H9 (cell line): ENCODE results near the gene PPP3CA. TPM values are rescaled to one million over a fixed set of nuclear protein-coding genes. Genes with fewer than 3 reads are reported as not detected.

Experiments used
- DNase-seq: peaks from one replicate; pipeline ENCODE4 v3.0.0-alpha.2; 2017
- H2AFZ ChIP-seq: one replicate; pipeline ENCODE4 v1.6.1; 2013; ENCODE audit warnings: mild to moderate bottlenecking, low read length, control low read depth, moderate library complexity
- H2AK5ac ChIP-seq: 2 replicates; pipeline ENCODE4 v1.6.1; 2013; ENCODE audit warnings: low read length, control low read depth, mixed read lengths; ENCODE audit not compliant: insufficient read length
- H2BK120ac ChIP-seq: one replicate; pipeline ENCODE4 v1.6.1; 2013; ENCODE audit warnings: low read depth, mild to moderate bottlenecking, low read length, control low read depth, inconsistent platforms; ENCODE audit not compliant: poor library complexity, severe bottlenecking
- H2BK12ac ChIP-seq: 2 replicates; pipeline ENCODE4 v1.6.1; 2013; ENCODE audit warnings: low read length, control low read depth, mixed read lengths, low read depth; ENCODE audit not compliant: insufficient read length
- H2BK15ac ChIP-seq: 2 replicates; pipeline ENCODE4 v1.6.1; 2013; ENCODE audit warnings: low read depth, low read length, control low read depth
- H2BK20ac ChIP-seq: one replicate; pipeline ENCODE4 v1.6.1; 2013; ENCODE audit warnings: low read depth, mild to moderate bottlenecking, low read length, control low read depth, inconsistent platforms; ENCODE audit not compliant: poor library complexity, severe bottlenecking
- H2BK5ac ChIP-seq: 2 replicates; pipeline ENCODE4 v1.6.1; 2013; ENCODE audit warnings: low read length, control low read depth, mixed read lengths; ENCODE audit not compliant: insufficient read length
- H3K14ac ChIP-seq: 2 replicates; pipeline ENCODE4 v1.6.1; 2013; ENCODE audit warnings: low read length, control low read depth; ENCODE audit not compliant: insufficient read depth
- H3K18ac ChIP-seq: 2 replicates; pipeline ENCODE4 v1.6.1; 2013; ENCODE audit warnings: low read depth, mild to moderate bottlenecking, mixed read lengths, low read length, control low read depth; ENCODE audit not compliant: insufficient read length
- H3K23ac ChIP-seq: 2 replicates; pipeline ENCODE4 v1.6.1; 2013; ENCODE audit warnings: low read length, control low read depth, mixed read lengths, low read depth; ENCODE audit not compliant: insufficient read length
- H3K23me2 ChIP-seq: 2 replicates; pipeline ENCODE4 v1.6.1; 2013; ENCODE audit warnings: low read depth, mild to moderate bottlenecking, mixed read lengths, low read length, control low read depth; ENCODE audit not compliant: insufficient read length, poor library complexity, severe bottlenecking
- H3K27ac ChIP-seq: 2 replicates; pipeline ENCODE4 v1.5.1; 2013; ENCODE audit warnings: low read length, control low read depth, mixed read lengths, low read depth; ENCODE audit not compliant: insufficient read length
- H3K27me3 ChIP-seq: 2 replicates; pipeline ENCODE4 v1.6.1; 2013; ENCODE audit warnings: low read length, control low read depth, inconsistent platforms; ENCODE audit not compliant: insufficient read depth
- H3K4ac ChIP-seq: 2 replicates; pipeline ENCODE4 v1.6.1; 2013; ENCODE audit warnings: low read depth, mild to moderate bottlenecking, control low read depth, inconsistent platforms, low read length, moderate library complexity
- H3K4me1 ChIP-seq: 2 replicates; pipeline ENCODE4 v1.6.1; 2013; ENCODE audit warnings: low read length, control low read depth, inconsistent platforms; ENCODE audit not compliant: insufficient read depth
- H3K4me2 ChIP-seq: 2 replicates; pipeline ENCODE4 v1.6.1; 2013; ENCODE audit warnings: low read length, control low read depth, mixed read lengths; ENCODE audit not compliant: insufficient read length, insufficient read depth
- H3K56ac ChIP-seq: 2 replicates; pipeline ENCODE4 v1.6.1; 2013; ENCODE audit warnings: low read depth, mild to moderate bottlenecking, mixed read lengths, low read length, control low read depth; ENCODE audit not compliant: insufficient read length
- H3K79me1 ChIP-seq: 2 replicates; pipeline ENCODE4 v1.6.1; 2013; ENCODE audit warnings: low read depth, mild to moderate bottlenecking, moderate library complexity, low read length, control low read depth, inconsistent platforms; ENCODE audit not compliant: insufficient read depth, poor library complexity, severe bottlenecking
- H3K79me2 ChIP-seq: 2 replicates; pipeline ENCODE4 v1.6.1; 2013; ENCODE audit warnings: low read length, control low read depth, inconsistent platforms; ENCODE audit not compliant: insufficient read depth
- H3K9ac ChIP-seq: 2 replicates; pipeline ENCODE4 v1.6.1; 2013; ENCODE audit warnings: low read length, control low read depth, mixed read lengths; ENCODE audit not compliant: insufficient read length; ENCODE audit errors: extremely low read depth
- H3K9me3 ChIP-seq: one replicate; pipeline ENCODE4 v1.6.1; 2013; ENCODE audit warnings: low read depth, low read length, inconsistent platforms; ENCODE audit not compliant: control insufficient read depth
- H3T11ph ChIP-seq: one replicate; pipeline ENCODE4 v1.6.1; 2013; ENCODE audit warnings: mild to moderate bottlenecking, low read length, control low read depth, inconsistent platforms
- H4K20me1 ChIP-seq: one replicate; pipeline ENCODE4 v1.6.1; 2013; ENCODE audit not compliant: control insufficient read depth, insufficient read length, insufficient read depth
- H4K5ac ChIP-seq: 2 replicates; pipeline ENCODE4 v1.6.1; 2013; ENCODE audit warnings: low read depth, mild to moderate bottlenecking, mixed read lengths, low read length, control low read depth; ENCODE audit not compliant: insufficient read length
- H4K8ac ChIP-seq: replicated peaks from 2 replicates; pipeline ENCODE4 v1.6.1; 2013; ENCODE audit warnings: low read length, control low read depth, mixed read lengths, low read depth; ENCODE audit not compliant: insufficient read length
- H4K91ac ChIP-seq: 2 replicates; pipeline ENCODE4 v1.6.1; 2013; ENCODE audit warnings: low read depth, mild to moderate bottlenecking, moderate library complexity, mixed read lengths, low read length, control low read depth; ENCODE audit not compliant: insufficient read length
- H3K27ac Mint-ChIP-seq, 3 experiments: 2 replicates in 2 of 3; 3 replicates in 1 of 3; pipeline ENCODE4 v1.8.0; 2020 to 2021; ENCODE audit warnings: mixed read lengths in 3 of 3, mild to moderate bottlenecking in 1 of 3, moderate library complexity in 1 of 3
- H3K27me3 Mint-ChIP-seq: 2 replicates; pipeline ENCODE4 v1.8.0; 2021; ENCODE audit warnings: low read depth, mild to moderate bottlenecking, moderate library complexity, mixed read lengths
- H3K36me3 Mint-ChIP-seq, 3 experiments: 2 replicates in 2 of 3; 3 replicates in 1 of 3; pipeline ENCODE4 v1.8.0; 2020 to 2021; ENCODE audit warnings: low read depth in 3 of 3, mixed read lengths in 3 of 3; ENCODE audit not compliant: insufficient read depth in 1 of 3
- H3K4me1 Mint-ChIP-seq, 2 experiments: 2 replicates each; pipeline ENCODE4 v1.8.0; 2020; ENCODE audit warnings: mixed read lengths in 2 of 2
- H3K4me3 Mint-ChIP-seq, 2 experiments: 2 replicates in 1 of 2; 3 replicates in 1 of 2; pipeline ENCODE4 v1.8.0; 2020 to 2021; ENCODE audit warnings: mild to moderate bottlenecking in 2 of 2, mixed read lengths in 2 of 2, moderate library complexity in 1 of 2
- H3K9me3 Mint-ChIP-seq, 2 experiments: 2 replicates in 1 of 2; 3 replicates in 1 of 2; pipeline ENCODE4 v1.8.0; 2020; ENCODE audit warnings: mild to moderate bottlenecking in 2 of 2, mixed read lengths in 2 of 2, moderate library complexity in 1 of 2
- total RNA-seq: library from RNA; stranded (reverse); gene quantifications from 2 replicates; pipeline ENCODE4 v1.2.1, GENCODE V29; 2021
- TF ChIP-seq, protein P1 (sequence below): fragments of 200-600 bp; sonication (generic); conservative IDR thresholded peaks from 3 replicates; pipeline ENCODE4 v1.8.0; 2021; ENCODE audit warnings: antibody characterized with exemption, mild to moderate bottlenecking

The PPP3CA gene
- total RNA-seq, 1 experiment from 2014 or later: 16.8 TPM

DNA sequence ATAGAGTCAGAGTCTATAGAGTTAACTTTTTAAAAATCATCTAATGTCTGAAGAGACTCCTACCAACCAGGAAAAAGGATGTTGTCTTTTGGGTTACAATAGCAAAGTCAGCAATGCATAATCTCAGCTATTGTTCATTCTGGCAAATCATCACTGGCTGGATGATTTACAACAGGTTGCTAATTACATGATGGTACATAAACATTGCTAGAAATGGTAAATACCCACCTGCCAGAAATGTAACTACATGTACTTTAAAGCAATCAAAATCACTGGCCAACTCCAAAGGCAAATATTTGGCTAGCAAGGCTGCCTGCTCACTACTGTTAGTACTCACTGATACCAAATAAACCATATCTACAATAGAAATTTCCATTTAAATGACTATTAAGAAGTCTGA is 91.1 kb downstream of the PPP3CA start:
- H3K79me2 ChIP-seq: peaks cover 1% of the 10 kb centered on the region; the same call in 1 of the 2 replicates
- H4K8ac ChIP-seq: no peak overlapping the region
- H3K18ac ChIP-seq: no peak overlapping the region
- no peak overlapping the region for H2BK5ac ChIP-seq
- TF ChIP-seq, protein P1, sequence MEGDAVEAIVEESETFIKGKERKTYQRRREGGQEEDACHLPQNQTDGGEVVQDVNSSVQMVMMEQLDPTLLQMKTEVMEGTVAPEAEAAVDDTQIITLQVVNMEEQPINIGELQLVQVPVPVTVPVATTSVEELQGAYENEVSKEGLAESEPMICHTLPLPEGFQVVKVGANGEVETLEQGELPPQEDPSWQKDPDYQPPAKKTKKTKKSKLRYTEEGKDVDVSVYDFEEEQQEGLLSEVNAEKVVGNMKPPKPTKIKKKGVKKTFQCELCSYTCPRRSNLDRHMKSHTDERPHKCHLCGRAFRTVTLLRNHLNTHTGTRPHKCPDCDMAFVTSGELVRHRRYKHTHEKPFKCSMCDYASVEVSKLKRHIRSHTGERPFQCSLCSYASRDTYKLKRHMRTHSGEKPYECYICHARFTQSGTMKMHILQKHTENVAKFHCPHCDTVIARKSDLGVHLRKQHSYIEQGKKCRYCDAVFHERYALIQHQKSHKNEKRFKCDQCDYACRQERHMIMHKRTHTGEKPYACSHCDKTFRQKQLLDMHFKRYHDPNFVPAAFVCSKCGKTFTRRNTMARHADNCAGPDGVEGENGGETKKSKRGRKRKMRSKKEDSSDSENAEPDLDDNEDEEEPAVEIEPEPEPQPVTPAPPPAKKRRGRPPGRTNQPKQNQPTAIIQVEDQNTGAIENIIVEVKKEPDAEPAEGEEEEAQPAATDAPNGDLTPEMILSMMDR: no peak
- H4K20me1 ChIP-seq: no peaks in the 10 kb centered on the region
- no peak overlapping the region for H3K27ac ChIP-seq
- Mint-ChIP-seq H3K4me1 (peaks cover 10 to 23% of the 10 kb centered on the region in 2 experiments), H3K27ac (no peak overlapping the region; a peak in 1 of 7 replicates), H3K9me3 (no peaks in the 10 kb centered on the region), H3K36me3 (peaks cover 0 to 4% (median 0%) of the 10 kb centered on the region in 3 experiments; a peak in 3 of 7 replicates), H3K27me3 (no peaks in the 10 kb centered on the region), H3K4me3 (no peak overlapping the region)
- H3K56ac ChIP-seq: no peak overlapping the region
- H2AFZ ChIP-seq: no peak overlapping the region
- no peak overlapping the region for H2BK20ac ChIP-seq
- H3K4me2 ChIP-seq: no peak overlapping the region
- no peak for DNase-seq
- no peak overlapping the region for H4K5ac ChIP-seq
- no peaks in the 10 kb centered on the region for H3K79me1 ChIP-seq
- no peaks in the 10 kb centered on the region; the same call in 1 of the 2 replicates for H3K4me1 ChIP-seq
- H3K23ac ChIP-seq: no peak overlapping the region
- no peak overlapping the region for H2BK120ac ChIP-seq
- no peak overlapping the region for H4K91ac ChIP-seq
- H3K9ac ChIP-seq: no peak overlapping the region
- no peaks in the 10 kb centered on the region for H3K27me3 ChIP-seq
- H3K9me3 ChIP-seq: no peaks in the 10 kb centered on the region
- no peak overlapping the region for H2BK15ac ChIP-seq
- H3T11ph ChIP-seq: no peak overlapping the region
- no peaks in the 10 kb centered on the region for H3K23me2 ChIP-seq
- no peak overlapping the region for H2AK5ac ChIP-seq
- no peak overlapping the region for H3K4ac ChIP-seq
- no peak overlapping the region for H2BK12ac ChIP-seq
- H3K14ac ChIP-seq: no peak overlapping the region
